ENCODE data around the gene MMRN1.

MMRN1 gene

DNA sequence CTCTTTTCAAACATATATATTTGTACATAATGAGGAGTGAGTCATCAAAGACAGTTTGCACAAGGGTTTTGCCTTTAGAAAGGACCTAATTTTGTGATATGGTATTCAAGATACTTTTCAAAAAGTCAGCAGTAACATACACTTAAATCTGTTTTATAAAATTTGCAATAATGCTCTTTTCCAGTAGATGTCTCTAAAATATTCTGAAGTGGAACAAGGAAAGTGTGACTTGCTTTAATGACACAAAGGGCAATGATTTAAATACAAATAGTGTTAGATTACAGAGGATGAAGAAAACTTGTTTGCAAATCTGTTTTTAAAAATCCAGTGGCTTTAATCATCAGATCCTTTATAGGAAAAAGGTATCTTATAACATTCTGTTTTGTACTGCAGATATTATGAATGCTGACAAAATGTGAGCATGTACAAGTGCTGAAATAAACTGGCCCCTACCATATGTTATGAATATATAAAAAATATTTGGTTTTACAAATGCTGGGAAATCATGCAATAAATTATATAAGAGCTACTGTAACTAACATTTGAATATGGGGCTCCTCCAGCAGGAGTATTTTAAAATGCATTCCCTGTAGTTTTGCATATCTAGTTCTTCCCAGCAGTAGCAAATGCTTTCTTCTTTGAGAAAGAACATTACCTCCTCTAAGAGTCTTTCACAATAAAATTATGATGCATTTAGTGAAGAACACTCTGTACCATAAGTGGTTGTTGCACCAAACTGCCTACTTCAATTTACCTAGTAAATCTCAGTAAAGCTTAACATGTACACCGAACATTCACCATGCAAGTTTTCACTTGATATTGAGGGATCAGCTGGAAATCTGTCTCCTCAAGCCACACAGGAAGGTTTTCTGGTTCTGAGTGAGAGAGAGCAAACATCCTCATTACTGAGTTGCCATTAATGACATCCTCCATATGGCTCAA is 20.2 kb downstream of the MMRN1 start:
- no peak for DNase-seq

- no peak for DNase-seq
Measured at GRCh38 chr4:89915937-89916336, 21.3 kb downstream of the MMRN1 start.

GRCh38 chr4:89922848-89923416 is 28.3 kb downstream of the MMRN1 start:
- DNase-seq, result no peak

GRCh38 chr4:89928838-89929237 is 34.2 kb downstream of the MMRN1 start:
- DNase-seq, result no peak

GRCh38 chr4:89929425-89930159 is 34.9 kb downstream of the MMRN1 start:
- DNase-seq, result no peak

GRCh38 chr4:89939546-89939945 is 44.9 kb downstream of the MMRN1 start:
- DNase-seq, result peak; percentile 59

DNA sequence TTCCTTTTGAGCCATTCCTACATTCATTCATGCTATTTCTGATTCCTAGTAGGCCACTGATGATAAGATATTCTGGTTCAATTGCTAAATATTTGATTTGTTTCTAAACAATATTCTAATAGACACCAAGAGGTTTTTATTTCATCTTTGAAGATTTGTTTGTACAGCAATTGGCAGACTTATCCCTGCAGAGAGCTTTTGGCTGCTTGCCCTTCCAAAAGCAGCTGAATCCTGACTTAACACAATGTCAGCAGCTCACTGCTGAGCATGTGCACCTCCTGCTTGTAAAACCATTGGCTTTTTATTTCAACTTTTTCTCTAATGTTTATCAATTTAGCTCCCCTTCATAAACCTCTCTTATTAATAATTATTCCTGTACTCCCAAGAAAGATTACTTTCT is 45.3 kb downstream of the MMRN1 start:
- peak; percentile 60 for DNase-seq

- no peak for DNase-seq
Measured at GRCh38 chr4:89942811-89943210, 48.2 kb downstream of the MMRN1 start.

GRCh38 chr4:89949782-89950387 is 55.2 kb downstream of the MMRN1 start:
- no peak for DNase-seq

GRCh38 chr4:89952458-89952857 is 57.8 kb downstream of the MMRN1 start:
- no peak for DNase-seq

- DNase-seq, result no peak
Measured at GRCh38 chr4:89954906-89955695, 60.4 kb downstream of the MMRN1 start.

DNA sequence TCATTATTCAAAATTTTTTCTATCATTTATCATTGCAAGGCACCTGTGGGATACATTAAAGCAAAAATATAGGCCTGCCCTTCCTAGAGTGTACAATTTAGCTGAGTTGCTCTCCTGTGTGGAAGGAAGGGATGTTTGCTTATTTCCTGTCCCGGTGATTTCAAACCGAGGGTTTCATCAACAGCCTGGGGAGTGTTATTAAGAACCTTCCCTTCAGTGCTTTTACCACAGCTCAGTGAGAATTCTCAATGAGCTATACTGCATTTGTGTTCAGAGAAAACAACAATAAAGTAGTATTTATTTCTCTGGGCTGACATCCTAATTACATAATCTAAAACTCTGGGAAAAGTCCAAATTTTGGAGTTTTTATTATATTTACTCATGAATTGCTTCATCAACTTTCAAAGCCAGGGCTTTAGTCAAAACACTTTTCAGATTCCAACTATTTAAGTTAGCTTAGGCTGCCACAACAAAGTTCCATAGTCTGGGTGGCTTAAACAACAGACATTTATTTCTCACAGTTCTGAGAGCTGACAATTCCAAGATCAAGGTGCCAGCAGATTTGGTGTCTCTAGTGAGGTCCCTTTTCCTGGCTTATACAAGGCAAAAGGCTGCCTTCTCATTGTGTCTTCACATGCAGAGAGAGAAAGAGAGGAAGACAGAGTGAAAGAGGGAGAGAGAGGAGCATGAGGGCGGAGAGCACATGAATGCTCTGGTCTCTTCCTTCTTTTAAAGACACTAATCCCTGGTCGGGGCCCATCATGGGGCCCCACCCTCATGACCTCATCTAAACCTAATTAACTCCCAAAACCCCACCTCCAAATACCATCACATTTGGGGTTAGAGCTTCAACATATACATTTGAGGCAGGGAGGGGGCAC is 62.6 kb downstream of the MMRN1 start:
- DNase-seq, result no peak

DNA sequence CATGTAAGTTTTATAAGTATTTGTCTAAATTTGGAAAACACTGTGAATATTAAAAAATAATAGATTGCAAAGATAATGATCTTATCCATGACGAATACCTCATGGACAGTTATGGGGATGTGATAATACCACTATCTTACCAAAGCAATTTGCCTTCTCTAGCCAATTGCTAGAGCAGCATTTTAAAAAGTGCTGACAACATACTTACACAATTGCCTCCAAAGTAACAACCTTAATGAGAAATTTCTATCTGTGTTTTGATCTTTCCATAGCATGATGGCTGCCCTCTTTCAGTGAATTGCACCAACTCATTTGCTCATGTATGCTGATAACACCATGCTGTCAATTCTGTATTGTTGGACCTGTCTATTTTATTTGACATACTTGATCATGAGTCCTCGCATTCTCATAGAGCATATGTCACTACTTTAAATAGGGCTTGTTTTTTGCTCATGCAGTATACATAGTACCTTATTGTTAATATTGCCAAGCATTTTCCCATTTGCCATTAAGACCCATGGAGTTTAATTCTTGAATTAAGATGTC is 87.2 kb downstream of the MMRN1 start:
- DNase-seq, result no peak

GRCh38 chr4:89988268-89988667 is 93.6 kb downstream of the MMRN1 start:
- no peak for DNase-seq

DNA sequence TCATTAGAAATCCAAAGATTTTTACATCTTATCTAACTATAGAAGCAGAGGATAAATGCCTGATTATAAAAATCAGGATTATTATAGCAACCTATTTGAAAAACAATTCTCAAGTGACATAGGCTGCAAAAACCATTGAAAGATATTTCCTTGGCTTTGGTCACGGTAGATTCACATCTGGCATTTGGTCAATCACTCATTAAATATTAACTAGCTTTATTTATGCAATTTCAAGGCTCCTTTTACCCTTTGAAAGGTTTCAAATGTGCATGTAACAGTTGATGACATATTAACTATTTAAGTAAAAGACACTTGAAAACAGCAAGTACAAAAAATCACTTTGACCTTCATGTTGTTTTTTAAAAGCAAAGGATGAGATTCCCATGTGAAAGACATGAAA is 98.1 kb downstream of the MMRN1 start:
- no peak for DNase-seq

- no peak for DNase-seq
Measured at GRCh38 chr4:89994176-89994873, 99.7 kb downstream of the MMRN1 start.

DNA sequence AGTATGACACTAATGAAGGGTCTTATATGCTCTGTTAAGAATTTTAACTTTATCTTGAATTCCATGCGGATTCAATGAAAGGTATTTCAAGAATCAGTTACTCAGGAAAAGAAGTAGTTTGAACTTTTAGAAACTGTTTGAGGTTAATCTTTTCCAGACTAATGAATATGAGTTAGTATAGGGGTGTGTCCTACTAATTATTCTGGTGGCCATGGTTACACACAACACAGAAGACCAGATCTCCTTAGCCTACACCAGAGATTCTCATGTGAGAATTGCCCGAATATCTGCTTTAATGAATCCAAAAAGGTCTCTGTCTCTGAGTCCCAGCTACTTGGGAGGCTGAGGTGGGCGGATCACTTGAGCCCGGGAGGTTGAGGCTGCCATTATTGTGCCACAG is 100.4 kb downstream of the MMRN1 start:
- no peak for DNase-seq

- no peak for DNase-seq
Measured at GRCh38 chr4:89995814-89996213, 101.2 kb downstream of the MMRN1 start.

GRCh38 chr4:89997171-89997704 is 102.6 kb downstream of the MMRN1 start:
- no peak for DNase-seq

DNA sequence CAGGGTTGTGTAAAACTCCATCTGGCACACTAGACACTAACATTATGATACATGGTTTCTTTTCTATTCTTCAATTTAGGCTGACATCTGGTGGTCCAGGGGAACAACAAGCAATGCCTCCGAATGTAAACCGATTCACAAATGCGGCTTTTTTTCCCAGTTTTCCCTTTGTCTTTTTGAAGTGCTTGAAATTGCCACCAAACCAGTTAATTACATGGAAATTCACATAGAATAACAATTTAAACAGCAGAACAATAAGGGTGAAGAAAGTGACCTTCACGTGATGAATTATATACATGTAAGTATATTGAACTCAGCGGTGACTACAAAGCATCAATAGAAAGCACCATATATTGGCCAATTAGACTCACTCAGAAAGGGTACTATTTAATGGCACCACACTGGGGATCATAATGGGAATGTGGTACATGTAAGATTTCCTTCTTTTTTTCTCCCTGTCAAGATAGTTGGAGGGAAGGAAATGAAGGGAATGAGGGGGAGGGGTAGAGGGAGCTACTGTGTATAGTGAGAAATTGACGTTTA is 103.9 kb downstream of the MMRN1 start:
- DNase-seq, result no peak

All from NCI-H510A treated with DMSO at 0.1 percent for 48 hours (cell line).